Stimulated activated CD8-positive, alpha-beta memory T cell treated with anti-CD3 and anti-CD28 coated beads, Interleukin-4, amount 100 ng/mL, for 24 hours (primary cell): Measurements from ENCODE around the gene SORT1.
"Not testable (repeated sequence)": the region's sequence is repeated elsewhere in the genome, so short reads cannot be mapped to it uniquely, and the experiment has no call there.

Source experiments
- DNase-seq: peaks from one replicate; pipeline ENCODE4 v3.0.0-alpha.2; 2020; ENCODE audit warnings: low read depth

SORT1 gene

DNA sequence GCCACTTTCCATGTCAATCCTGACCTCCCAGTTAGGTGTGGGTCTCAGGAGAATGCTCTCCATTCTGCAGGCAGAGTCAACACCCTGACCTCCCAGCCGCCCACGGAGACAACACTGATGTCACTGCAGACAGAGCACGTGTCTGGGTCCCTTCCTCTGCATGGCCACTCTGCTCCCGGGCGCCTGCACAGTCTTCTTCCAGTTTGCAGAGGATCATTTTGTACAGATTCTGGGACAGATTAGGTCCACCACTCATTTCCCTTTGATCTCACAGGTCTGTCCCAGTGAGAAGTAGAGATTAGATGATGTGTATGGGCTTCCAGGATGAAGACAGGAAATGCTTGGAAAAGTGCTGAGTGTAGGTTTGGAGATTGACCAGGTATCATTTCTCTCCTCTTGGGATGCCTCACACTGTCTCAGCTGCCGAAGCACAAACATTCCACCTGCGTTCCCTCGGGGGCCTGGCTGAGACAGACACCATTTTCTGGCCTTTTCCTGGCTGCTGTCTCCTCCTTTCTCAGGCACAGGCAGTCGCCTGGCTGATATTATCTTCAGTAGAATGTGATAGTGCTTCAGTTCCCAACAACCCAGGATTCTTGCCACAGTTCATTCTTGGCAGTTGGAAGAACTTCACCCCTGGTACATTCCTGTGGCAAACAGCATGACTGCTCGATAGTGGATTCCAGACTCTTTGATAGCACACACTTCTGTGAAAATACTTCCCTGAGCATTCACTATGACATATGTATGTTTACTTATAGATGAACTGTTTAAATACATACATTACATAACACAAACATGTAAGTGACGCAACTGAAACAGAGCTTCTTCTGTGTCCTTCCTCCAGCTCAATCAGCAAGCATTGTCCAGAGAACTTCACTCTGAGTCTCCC lies 98.8 kb downstream of the SORT1 start:
- no peak for DNase-seq

DNA sequence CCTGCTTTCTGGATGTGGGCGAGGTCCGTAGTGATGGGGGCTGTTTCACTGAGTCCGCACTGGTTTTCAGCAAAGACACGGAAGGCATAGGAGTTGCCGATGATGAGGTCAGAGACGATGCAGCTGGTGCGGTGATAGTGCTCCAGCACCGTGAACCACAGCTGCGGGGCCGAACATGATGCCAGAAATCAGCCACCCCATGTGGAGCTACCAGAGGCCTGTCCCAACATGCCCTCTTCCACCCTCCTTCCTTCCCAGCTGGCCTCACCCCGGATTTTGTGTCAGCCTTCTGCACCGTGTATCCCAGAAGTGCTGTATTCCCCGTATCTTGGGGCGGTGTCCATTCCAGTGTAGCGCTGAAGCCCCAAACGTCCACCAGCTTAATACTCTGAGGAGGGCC lies 100.9 kb downstream of the SORT1 start:
- DNase-seq, result no peak

DNA sequence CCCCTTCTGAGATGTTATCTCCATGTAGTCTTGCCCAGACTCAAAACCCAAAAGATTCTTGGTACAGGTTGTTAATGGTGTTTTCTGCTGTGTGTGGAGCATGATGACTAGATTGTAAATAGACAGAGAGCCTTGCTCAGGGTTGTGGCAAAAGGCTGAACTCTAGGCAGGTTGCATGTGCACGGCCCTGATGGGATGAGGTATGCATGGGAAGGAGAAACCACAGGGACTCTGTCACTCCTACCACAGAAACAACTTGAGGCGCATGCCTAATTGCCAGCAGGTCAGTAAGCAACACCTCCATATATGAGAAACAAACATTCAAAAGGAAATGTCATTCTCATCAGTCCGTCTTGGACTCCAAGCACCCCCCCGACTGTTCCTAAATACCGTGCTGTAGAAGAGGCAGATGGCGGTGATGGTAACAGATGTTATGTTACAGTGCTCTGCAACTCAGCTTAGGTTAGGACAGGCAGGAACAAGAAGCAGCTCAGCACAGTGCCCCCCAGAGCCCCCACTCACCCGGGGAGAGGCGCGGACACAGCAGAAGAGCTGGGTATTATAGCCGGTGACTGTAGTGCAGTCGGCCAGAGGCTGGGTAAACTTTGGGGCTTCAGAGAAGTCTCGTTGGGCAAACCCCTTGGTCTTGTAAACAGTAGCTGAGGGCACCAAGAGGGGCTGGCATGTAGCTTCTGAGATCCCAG lies 101.9 kb downstream of the SORT1 start:
- DNase-seq, result no peak

DNA sequence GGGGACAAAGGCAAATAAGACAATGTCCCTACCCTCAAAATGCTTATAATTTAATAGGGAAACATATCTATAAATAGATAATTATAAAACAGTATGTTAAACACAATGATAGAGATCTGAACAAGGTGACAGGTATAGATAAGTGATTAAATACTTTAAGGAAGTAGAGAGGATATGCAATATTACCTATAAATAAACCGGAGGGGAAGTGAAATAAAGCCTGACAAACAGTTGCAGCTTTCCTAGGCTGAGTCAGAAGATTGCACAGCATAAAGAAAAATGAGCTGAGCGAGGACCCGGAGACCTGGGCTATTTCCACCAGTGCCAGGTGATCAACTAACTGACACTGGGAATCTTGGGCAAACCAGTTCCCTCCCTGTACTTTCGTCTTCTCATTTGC lies 103.2 kb downstream of the SORT1 start:
- no peak for DNase-seq

DNA sequence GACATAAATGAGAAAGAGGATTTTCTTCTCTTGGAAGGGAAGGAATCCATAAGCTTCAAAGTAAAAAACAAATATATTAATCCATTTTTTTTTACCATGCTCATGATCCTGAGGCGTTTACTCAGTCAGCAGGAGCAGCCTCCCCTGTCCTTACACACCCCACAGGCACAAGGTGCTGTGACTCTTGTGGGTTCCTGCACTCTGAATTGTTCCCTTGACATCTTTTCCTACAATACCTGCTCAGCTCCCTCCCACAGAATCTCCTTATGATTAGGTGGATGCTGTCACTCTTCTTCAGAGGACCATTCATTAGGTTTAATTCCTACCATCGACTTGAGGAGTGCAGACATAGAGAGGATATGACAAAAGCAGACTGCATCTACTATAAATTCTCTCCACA lies 104.7 kb downstream of the SORT1 start:
- DNase-seq, result no peak

DNA sequence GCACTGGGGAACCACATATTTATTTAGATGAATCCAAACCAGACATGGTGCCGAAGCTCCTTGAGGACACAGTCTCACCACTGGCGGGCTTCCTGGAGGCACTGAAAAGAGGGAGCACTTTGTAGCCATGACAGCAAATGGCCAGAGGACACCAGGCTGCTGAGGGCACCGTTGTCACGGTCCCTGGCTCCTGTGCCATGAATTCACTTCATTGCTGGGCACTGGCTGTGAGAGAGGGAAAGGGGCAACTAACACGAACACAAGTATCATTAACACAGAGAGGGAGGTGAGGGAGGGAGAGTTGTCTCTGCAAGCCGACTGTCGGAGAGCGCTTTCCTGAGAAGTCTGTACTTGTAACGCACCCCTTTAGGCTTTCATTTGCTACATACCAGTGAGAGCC lies 105.4 kb downstream of the SORT1 start:
- DNase-seq, result no peak

DNA sequence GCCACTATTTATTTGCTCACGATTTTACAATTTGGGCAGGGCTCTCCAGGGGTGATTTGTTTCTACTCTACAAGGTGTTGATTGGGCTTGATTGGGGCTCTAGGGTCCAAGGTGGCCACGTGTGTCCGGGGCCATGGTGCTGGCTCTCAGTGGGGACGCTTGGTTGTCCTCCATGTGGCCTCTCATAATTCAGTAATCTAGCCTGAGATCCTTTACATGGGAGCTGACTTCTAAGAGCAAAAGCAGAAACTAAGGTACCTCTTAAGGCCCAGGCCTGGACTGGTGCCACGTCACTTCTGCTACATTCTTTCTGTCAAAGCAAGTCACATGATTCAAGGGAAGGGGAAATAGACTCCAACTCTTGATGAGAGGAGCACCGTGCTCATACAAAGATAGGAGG lies 106.7 kb downstream of the SORT1 start:
- DNase-seq, result no peak

DNA sequence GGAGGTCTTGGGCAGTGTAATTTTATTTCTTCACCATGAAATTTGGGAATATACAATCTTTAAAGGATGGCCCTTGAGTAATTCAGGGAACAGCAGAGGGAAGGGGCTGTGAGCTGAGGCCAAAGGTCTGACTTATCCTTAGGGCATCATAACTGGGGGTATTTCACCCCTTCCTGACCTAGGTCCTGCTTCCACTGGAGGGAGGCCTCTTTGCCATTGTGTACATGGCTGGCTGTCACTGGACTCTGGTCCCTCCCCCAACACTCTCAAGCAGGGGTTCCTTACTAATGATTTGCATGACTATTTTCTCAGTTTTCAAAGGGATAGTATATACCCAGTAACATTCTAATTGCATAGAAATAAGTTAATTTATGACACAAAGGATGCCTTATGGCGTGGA lies 107.6 kb downstream of the SORT1 start:
- DNase-seq, result no peak

DNA sequence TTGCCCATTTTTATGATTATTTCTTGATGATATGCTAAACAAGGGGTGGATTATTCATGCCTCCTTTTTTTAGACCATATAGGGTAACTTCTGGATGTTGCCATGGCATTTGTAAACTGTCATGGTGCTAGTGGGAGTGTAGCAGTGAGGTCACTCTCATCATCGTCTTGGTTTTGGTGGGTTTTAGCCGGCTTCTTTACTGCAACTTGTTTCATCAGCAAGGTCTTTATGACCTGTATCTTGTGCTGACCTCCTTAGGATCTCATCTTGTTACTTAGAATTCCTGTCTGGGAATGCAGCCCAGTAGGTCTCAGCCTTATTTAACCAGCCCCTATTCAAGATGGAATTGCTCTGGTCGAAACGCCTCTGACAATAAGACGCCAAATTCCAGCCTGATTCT lies 111.0 kb downstream of the SORT1 start:
- DNase-seq, result not testable (repeated sequence)

DNA sequence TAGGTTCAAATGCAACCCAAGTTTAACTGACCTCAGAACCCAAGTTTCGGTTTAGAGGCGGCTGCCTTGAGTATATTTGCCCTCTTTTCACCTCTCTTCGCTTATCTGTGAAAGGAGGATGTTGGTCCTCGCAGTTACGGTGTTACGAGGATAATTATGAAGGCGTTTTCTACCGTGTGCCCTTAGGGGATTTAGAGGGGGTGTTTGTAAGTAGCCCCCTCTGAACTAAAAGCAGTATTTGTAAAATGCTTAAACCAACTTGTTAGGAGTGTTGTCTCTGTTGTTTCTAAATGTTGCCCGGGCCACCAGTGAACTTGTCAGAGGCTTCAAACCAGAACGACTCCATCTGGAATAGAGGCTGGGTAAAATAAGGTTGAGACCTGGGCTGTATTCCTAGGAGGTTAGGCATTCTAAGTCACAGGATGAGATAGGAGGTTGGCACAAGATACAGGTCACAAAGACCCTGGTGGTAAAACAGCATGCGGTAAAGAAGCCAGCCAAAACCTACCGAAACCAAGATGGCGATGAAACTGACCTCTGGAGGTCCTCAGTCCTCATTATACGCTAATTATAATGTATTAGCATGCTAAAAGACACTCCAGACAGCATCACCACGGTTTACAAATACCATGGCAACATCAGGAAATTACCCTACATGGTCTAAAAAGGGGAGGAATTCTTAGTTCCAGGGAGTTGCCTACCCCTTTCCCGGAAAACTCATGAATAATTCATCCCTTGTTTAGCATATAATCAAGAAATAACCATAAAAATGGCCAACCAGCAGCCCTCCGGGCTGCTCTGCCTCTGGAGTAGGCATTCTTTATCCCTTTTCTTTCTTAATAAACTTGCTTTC lies 113.7 kb downstream of the SORT1 start:
- DNase-seq, result no peak

DNA sequence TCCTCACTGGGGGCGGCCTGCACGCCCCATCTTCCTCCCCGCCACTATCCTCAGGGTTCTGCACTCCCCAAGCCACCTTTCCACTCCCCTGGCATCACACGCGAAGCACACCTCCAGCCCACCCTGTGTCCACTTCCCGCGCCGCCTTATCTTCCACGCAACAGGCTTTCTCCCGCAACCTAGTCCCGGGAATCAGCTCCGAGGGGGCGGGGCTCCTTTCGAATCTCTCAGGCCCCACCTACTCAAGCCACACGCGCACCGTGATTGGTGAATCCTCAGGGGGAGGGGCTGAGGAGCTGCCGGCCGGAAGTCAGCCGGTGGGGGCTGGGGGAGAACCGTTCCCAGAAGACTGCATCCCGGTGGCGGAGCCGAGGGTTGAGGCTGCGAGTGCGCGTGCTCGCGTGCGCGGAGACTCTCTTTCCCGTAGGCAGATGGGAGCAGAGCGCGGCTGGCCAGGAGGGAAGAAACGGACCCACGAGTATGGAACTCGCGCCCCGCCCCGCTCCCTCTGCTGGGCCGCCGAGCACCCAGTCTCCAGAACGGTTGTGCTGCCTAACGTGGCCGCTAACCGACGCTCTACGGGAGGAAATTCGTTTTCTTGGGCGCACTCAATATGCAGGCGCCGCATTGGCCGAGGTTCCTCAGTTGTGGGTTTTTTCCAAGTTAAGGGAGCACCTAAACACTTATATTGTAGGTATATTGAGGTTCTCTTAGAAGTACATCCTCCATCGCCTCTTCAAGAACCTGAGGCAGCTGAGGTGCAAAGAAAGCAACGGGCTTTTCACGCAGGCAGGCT lies 114.6 kb downstream of the SORT1 start, which contains the start of gene PSRC1:
Gene PSRC1, minus strand, starts transcription at position 194 of the 796 bp plus-strand sequence.
- peak; percentile 84 for DNase-seq

DNA sequence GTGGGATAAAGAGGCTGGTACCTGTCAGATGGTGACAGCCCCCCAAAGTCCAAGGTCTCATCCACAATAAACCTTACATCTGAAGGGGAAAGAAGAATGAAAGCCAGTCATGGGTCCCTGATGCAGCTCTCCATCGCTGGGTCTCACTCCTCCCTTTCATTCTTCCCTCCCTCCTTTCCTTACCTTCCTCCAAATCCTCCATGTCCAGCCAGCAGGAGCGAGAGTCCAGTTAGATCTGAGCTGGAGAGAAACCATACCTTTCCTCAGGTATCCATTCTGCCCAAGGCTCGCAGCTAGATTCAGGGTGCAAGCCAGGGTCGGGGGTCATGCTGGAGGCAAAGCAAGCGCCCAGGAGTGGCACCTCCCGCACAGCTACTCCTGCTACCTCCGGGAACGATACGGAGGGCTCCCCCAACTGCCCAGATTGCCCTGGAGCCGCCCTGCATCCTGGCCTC lies 115.2 kb downstream of the SORT1 start:
- no peak for DNase-seq

DNA sequence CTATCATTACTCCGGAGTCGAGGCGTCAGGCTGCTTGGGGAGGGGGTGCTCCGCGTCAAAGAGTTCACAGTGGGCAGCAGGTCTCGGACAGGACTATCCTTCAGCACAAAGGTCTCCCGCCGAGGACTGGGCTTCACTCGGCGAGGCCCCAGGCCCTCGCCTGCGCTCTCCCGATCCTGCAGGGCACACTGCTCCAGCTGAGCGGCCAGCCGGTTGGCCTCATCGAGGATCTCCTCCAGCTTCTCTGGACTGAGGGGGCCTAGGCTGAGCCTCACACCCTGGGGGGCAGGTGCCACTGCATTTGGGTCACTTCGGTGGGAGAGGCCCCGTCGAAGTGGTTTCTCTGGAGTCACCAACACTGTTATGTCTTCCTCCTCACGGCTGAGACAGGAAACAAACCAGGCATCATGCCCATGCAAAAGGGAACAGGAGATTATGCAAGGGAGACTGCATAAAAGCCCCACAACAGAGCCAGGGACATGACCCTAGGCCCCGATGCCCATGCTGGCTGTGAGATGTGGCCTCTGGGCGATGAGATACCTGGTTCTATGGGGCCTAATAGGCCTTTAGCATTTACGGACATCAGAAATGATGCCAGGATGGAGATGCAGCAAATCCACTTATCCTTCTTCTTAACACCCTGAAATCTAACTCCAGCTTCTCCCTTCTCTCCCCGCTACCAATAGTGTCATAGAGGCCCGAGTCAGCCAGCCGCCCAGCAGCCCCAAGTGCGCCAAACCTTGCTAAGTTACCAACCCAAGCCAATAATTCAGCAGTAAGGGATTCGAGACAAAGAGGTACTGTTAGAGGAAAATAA lies 115.8 kb downstream of the SORT1 start:
- DNase-seq, result no peak

DNA sequence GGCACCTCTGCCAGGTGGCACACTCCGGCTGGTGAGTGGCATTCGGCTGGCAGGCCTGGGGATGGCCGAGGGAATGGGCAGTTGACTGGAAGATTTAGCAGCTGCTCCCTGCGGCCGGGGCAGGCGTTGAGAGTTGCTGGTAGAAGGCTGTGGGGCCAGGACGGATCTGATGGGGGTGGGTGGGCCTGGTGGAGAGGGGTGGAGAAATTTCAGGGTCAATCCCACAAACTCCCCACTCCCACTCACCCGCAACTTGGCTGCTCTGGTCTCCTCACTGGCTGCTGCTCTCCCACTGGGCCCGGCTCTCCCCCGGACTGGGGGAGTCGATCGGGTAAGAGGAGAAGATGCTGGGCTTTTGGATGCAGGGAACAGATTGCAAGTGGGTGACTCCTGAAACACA lies 116.9 kb downstream of the SORT1 start:
- DNase-seq, result no peak

DNA sequence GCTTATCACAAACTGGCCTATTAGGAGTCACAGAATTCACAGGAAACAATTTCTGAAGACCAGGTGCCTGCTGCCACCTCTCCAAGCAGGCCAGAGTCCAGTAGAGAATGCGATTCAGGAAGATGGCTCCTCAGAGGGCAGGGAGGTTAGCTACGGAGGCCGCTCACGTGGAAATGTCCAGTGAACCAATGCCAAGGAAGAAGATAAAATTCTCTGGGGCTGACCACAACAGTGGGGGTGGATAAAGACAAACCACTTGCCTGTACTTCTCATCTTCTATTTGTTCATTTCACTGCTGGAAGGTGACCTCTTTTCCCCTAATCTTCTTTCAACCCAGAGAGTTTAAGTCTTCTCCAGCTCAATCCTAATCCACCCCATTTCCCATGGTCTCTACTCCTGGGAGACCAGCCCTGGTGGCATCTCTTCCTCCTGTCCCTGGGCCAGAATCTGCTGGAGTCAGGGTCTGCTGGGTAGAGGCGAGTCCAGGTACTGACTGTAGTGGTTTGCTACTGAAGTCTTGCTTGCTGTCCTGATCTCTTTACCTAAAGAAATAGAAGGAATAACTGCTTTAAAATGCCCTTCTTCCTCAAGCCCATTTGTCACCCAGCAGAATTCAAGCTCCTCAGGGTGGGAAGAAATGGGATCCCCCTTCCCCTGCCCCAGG lies 118.0 kb downstream of the SORT1 start:
- DNase-seq, result no peak

DNA sequence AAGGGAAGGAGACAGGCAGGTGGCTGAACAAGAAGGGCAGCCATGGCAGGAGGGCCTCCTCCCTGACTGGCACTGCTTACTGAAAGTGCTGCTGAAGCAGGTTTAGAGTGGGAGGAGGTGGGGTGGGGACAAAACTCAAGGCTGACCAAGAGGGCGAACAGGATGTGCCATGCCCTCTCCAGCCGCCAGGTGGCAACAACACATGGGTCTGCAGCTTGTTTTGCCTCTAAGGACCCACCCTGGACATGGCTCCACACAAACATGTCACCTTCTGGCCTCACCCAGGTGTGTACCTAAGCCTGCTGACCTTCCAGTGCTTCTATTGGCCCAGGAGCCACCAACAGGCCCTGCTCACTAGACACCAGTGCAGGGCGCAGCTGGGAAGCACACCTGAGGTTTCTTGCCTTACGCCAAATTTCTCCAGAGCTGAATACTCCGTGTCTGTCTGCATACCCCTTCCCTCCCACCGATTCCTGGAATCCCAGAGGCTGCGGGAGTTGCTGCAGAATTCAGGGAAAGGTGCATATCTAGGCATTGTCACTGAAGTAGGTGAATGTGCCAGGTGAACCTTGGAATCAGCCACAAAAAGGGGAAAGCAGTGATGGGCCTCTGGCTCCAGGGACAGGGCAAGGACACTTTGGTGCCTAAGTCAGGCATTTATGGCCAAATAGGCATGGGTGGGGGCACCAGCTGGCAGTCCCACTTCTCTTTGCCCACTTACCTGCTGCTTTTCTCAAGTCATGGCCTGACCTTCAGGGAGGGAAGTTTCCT lies 120.1 kb downstream of the SORT1 start:
- peak; percentile 59 for DNase-seq

DNA sequence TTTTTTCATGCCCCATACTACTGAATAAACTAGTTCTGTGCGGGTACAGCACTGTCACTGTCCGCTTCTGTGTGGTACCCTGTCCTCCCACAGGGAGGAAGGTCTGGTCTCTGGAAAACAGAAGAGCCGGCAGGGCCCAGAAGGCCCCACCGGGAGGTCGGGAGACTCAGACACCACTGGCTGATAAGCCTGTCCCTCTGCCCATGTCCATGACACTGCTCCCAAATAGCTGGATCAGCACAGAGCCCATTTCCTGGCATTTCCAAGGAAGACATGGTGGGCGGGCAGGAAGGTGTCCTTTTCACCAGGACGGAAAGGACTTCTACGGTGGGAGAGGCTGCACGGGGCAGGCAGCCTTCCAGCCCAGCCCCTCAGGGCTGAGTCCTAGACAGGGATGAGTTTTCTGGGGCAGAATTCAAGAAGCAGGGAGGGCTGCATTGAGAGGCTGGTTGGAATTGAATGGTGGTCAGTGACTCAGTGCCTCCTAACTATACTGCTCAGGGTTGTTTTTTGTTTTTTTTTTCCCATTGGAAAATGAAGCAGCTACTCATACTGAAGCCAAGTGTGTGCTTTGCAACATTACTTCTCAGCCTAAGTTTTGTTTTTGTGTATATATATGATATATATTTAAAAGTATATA lies 121.9 kb downstream of the SORT1 start:
- DNase-seq, result no peak

DNA sequence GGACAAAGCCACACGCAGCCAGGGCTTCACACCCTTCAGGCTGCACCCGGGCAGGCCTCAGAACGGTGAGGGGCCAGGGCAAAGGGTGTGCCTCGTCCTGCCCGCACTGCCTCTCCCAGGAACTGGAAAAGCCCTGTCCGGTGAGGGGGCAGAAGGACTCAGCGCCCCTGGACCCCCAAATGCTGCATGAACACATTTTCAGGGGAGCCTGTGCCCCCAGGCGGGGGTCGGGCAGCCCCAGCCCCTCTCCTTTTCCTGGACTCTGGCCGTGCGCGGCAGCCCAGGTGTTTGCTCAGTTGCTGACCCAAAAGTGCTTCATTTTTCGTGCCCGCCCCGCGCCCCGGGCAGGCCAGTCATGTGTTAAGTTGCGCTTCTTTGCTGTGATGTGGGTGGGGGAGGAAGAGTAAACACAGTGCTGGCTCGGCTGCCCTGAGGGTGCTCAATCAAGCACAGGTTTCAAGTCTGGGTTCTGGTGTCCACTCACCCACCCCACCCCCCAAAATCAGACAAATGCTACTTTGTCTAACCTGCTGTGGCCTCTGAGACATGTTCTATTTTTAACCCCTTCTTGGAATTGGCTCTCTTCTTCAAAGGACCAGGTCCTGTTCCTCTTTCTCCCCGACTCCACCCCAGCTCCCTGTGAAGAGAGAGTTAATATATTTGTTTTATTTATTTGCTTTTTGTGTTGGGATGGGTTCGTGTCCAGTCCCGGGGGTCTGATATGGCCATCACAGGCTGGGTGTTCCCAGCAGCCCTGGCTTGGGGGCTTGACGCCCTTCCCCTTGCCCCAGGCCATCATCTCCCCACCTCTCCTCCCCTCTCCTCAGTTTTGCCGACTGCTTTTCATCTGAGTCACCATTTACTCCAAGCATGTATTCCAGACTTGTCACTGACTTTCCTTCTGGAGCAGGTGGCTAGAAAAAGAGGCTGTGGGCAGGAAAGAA lies 122.9 kb downstream of the SORT1 start:
- no peak for DNase-seq
